ENCODE data around the gene COL26A1.

DNA sequence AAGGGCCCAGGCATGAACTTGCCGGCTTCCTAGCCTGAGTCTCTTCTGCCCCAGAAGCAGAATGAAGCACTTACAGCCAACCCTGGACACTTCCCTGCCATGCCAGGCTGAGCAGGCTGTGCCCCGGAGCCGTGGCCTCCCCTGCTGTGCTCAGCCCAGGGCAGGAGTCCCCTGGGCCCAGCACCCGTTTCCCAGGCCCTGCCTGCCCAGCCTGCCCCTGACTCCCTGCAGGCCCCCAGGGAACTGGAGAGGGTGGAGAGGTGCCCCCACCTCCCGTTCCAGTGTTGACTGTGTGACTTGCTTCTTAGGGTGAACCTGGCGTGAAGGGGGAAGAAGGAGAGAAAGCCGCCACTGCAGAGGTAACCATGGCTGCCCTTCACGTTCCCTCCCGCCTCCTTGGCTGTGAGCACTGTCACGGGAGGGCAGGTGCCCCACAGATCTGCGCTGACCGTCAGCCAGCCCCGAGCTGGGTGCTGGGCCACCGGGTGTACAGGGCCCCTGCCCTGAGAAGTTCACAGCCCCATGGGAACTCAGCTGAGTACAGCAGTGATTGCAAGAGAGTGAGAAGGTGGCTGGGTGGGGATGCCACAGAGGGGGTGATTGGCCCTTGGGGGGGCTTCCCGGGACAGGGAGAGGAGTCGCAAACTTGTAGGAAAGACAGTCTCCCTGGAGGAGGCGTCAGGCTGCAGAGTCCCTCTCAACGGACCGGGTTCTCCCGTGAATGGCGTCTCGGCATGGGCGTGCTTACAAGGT, 190.5 kb downstream of the COL26A1 start:
- no peak for TF ChIP-seq EZH2 (IDR thresholded peaks at IDR 0.05; ENCODE audit: low read length)
- TF ChIP-seq, protein P1, sequence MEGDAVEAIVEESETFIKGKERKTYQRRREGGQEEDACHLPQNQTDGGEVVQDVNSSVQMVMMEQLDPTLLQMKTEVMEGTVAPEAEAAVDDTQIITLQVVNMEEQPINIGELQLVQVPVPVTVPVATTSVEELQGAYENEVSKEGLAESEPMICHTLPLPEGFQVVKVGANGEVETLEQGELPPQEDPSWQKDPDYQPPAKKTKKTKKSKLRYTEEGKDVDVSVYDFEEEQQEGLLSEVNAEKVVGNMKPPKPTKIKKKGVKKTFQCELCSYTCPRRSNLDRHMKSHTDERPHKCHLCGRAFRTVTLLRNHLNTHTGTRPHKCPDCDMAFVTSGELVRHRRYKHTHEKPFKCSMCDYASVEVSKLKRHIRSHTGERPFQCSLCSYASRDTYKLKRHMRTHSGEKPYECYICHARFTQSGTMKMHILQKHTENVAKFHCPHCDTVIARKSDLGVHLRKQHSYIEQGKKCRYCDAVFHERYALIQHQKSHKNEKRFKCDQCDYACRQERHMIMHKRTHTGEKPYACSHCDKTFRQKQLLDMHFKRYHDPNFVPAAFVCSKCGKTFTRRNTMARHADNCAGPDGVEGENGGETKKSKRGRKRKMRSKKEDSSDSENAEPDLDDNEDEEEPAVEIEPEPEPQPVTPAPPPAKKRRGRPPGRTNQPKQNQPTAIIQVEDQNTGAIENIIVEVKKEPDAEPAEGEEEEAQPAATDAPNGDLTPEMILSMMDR (optimal IDR thresholded peaks at IDR 0.05 in 1 of 3, IDR thresholded peaks at IDR 0.05 in 1 of 3, conservative IDR thresholded peaks at IDR 0.05 in 1 of 3; ENCODE audit: extremely low read depth in 1 of 3, insufficient read depth in 2 of 3, low read length in 3 of 3) = no peak

All from keratinocyte (primary cell).